Sigmoid colon (tissue), 7 donors: ENCODE results near the gene GRIK4. TPM values are rescaled to one million over a fixed set of nuclear protein-coding genes. Genes with fewer than 3 reads are reported as not detected.
"Not testable (repeated sequence)": the region's sequence is repeated elsewhere in the genome, so short reads cannot be mapped to it uniquely, and the experiment has no call there.

Experiments used
- DNase-seq: peaks from one replicate; pipeline ENCODE4 v3.0.0-alpha.2; 2019
- H3K27ac ChIP-seq, 4 donors: fragments of 200-600 bp; sonication (generic); one replicate each; pipeline ENCODE4 v1.5.1; 2016 to 2019; ENCODE audit warnings: mild to moderate bottlenecking in 1 of 4
- H3K27me3 ChIP-seq, 3 donors: fragments of 200-600 bp; sonication (generic); one replicate each; pipeline ENCODE4 v1.5.1; 2019; ENCODE audit warnings: mild to moderate bottlenecking in 1 of 3
- H3K36me3 ChIP-seq, 4 donors: fragments of 200-600 bp; sonication (generic); one replicate each; pipeline ENCODE4 v1.5.1; 2016 to 2019
- H3K4me1 ChIP-seq, 4 donors: fragments of 200-600 bp; sonication (generic); one replicate each; pipeline ENCODE4 v1.5.1; 2017 to 2019
- H3K4me3 ChIP-seq, 4 donors: fragments of 200-600 bp; sonication (generic); one replicate each; pipeline ENCODE4 v1.5.1; 2017 to 2019; ENCODE audit warnings: mild to moderate bottlenecking in 2 of 4, moderate library complexity in 1 of 4
- H3K9me3 ChIP-seq, 4 donors: fragments of 200-600 bp in 3 of 4; sonication (generic) in 3 of 4; one replicate each; pipeline versions ENCODE4 v1.5.1 to v1.6.1; 2013 to 2019
- CTCF ChIP-seq, 4 experiments: fragments of 450-650 bp in 3 of 4; fragments of 200-600 bp in 1 of 4; IDR thresholded peaks; one replicate each; pipeline ENCODE4 v1.5.1; 2016 to 2019; ENCODE audit warnings: antibody characterized with exemption in 4 of 4, mild to moderate bottlenecking in 3 of 4, moderate library complexity in 2 of 4
- EP300 ChIP-seq, 4 donors: sonication (generic); formaldehyde crosslinking; IDR thresholded peaks; one replicate each; pipeline ENCODE4 v1.6.1; 2017; ENCODE audit warnings: antibody characterized with exemption in 4 of 4
- POLR2A ChIP-seq, 2 donors: fragments of 450-650 bp; IDR thresholded peaks; one replicate each; pipeline ENCODE4 v1.6.1; 2016; ENCODE audit warnings: antibody characterized with exemption in 2 of 2, mild to moderate bottlenecking in 2 of 2, moderate library complexity in 2 of 2
- POLR2AphosphoS5 ChIP-seq, 4 donors: sonication (generic); formaldehyde crosslinking; IDR thresholded peaks; one replicate each; pipeline ENCODE4 v1.6.1; 2017; ENCODE audit warnings: antibody characterized with exemption in 4 of 4
- WGBS, 2 donors: extraction: QIAGEN DNeasy Blood & Tissue Kit; methylation state at CpG; one replicate each; pipeline ENCODE4 v1.1.7; 2013; 5-methylcytosine and 5-hydroxymethylcytosine counted together
- intact Hi-C: fragments of 100-400 bp; cut with DNase I; formaldehyde crosslinking; loops from one replicate; pipeline ENCODE4 v1.15.1; 2023
- polyA plus RNA-seq, 3 donors: library from polyadenylated mRNA; stranded (reverse); fragments of 200-250 nt; gene quantifications; one replicate each; pipeline ENCODE4 v1.2.3, GENCODE V29; 2013
- total RNA-seq, 4 donors: library from RNA; depleted of rRNA; stranded (reverse); fragments of >200 nt; gene quantifications; one replicate each; pipeline ENCODE4 v1.1.0, GENCODE V29; 2016
- donor health status: healthy with polysubstance abuse.
- donor health status: Bipolar disorder and iron deficiency.
- donor health status: healthy.

GRIK4 gene
- total and polyA plus RNA-seq, 7 donors: 0.10 to 0.36 (median 0.27) TPM; not detected in 4

GRCh38 chr11:120752668-120753067 is 241.1 kb downstream of the GRIK4 start:
- Histone ChIP-seq H3K4me1 (peaks cover 0 to 4% (median 0%) of the 10 kb centered on the region in 4 donors), H3K4me3 (no peak overlapping the region), H3K9me3 (no peaks in the 10 kb centered on the region), H3K27ac (no peak overlapping the region), H3K27me3 (no peaks in the 10 kb centered on the region), H3K36me3 (no peaks in the 10 kb centered on the region)
- TF ChIP-seq POLR2AphosphoS5 (IDR thresholded peaks at IDR 0.05): no peak
- TF ChIP-seq CTCF (IDR thresholded peaks at IDR 0.05): no peak
- no peak for TF ChIP-seq POLR2A (IDR thresholded peaks at IDR 0.05)
- no peak for TF ChIP-seq EP300 (IDR thresholded peaks at IDR 0.05)
- 82 to 87% methylated on average over 7 of the region's 7 CpGs for WGBS, 2 donors
- intact Hi-C loops: no loop called here
- DNase-seq: no peak

- DNase-seq: no peak
- WGBS, 2 donors: 76 to 80% methylated on average over 3 of the region's 3 CpGs
- TF ChIP-seq CTCF (IDR thresholded peaks at IDR 0.05) (no peak), EP300 (IDR thresholded peaks at IDR 0.05) (no peak), POLR2AphosphoS5 (IDR thresholded peaks at IDR 0.05) (no peak), POLR2A (IDR thresholded peaks at IDR 0.05) (no peak)
Observed at GRCh38 chr11:120756931-120757330, 245.4 kb downstream of the GRIK4 start.

GRCh38 chr11:120759046-120759445 is 247.5 kb downstream of the GRIK4 start:
- intact Hi-C loops: no loop called here
- Histone ChIP-seq H3K9me3 (no peaks in the 10 kb centered on the region), H3K27ac (no peak overlapping the region), H3K4me3 (no peak overlapping the region), H3K27me3 (no peaks in the 10 kb centered on the region), H3K4me1 (no peaks in the 10 kb centered on the region), H3K36me3 (no peaks in the 10 kb centered on the region)
- TF ChIP-seq POLR2AphosphoS5 (IDR thresholded peaks at IDR 0.05) (no peak), CTCF (IDR thresholded peaks at IDR 0.05) (no peak), POLR2A (IDR thresholded peaks at IDR 0.05) (no peak)
- no peak for DNase-seq
- 67 to 80% methylated on average over 2 of the region's 2 CpGs for WGBS, 2 donors

More at GRCh38 chr11:120756931-120757330, 245.4 kb downstream of the GRIK4 start:
- intact Hi-C loops: no loop called here
- Histone ChIP-seq H3K36me3 (no peaks in the 10 kb centered on the region), H3K4me3 (no peak overlapping the region), H3K27me3 (no peaks in the 10 kb centered on the region), H3K9me3 (no peaks in the 10 kb centered on the region), H3K27ac (no peak overlapping the region), H3K4me1 (no peaks in the 10 kb centered on the region)

GRCh38 chr11:120765710-120766109 is 254.2 kb downstream of the GRIK4 start:
- H3K27me3 ChIP-seq, H3K27ac ChIP-seq, H3K4me1 ChIP-seq, H3K4me3 ChIP-seq, H3K9me3 ChIP-seq, DNase-seq, intact Hi-C loops, H3K36me3 ChIP-seq: not testable (repeated sequence)
- 75 to 81% methylated on average over 2 of the region's 2 CpGs for WGBS, 2 donors

- Histone ChIP-seq H3K4me3 (no peak overlapping the region), H3K27me3 (no peaks in the 10 kb centered on the region), H3K27ac (no peak overlapping the region), H3K4me1 (no peaks in the 10 kb centered on the region), H3K9me3 (no peaks in the 10 kb centered on the region), H3K36me3 (no peaks in the 10 kb centered on the region)
- TF ChIP-seq POLR2AphosphoS5 (IDR thresholded peaks at IDR 0.05) (no peak), POLR2A (IDR thresholded peaks at IDR 0.05) (no peak), CTCF (IDR thresholded peaks at IDR 0.05) (no peak), EP300 (IDR thresholded peaks at IDR 0.05) (no peak)
- no peak for DNase-seq
- intact Hi-C loops: no loop called here
- WGBS, 2 donors: 80 to 88% methylated on average over 7 of the region's 7 CpGs
Observed at GRCh38 chr11:120766318-120766717, 254.8 kb downstream of the GRIK4 start.
